Measurements from ENCODE around the gene RAB18.

- TF ChIP-seq POLR2AphosphoS5 (IDR thresholded peaks at IDR 0.05) = no peak
- no peak for TF ChIP-seq CTCF (IDR thresholded peaks at IDR 0.05)
- no peak for TF ChIP-seq EP300 (IDR thresholded peaks at IDR 0.05; ENCODE audit: low read depth)
These were observed 60.3 kb downstream of the RAB18 start for GRCh38 chr10:27564398-27564797.
